Peyer's patch (tissue), 4 donors: ENCODE data around the gene HOXA11.

Source experiments
- CTCF ChIP-seq, 6 experiments: fragments of 450-650 bp in 4 of 6; fragments of 200-600 bp in 2 of 6; sonication (generic) in 1 of 6; IDR thresholded peaks; one replicate each; pipeline ENCODE4 v1.5.1; 2017 to 2019; ENCODE audit warnings: antibody characterized with exemption in 6 of 6, mild to moderate bottlenecking in 3 of 6, moderate library complexity in 1 of 6
- POLR2A ChIP-seq, 2 donors: fragments of 450-650 bp; IDR thresholded peaks; one replicate each; pipeline ENCODE4 v1.5.1; 2017; ENCODE audit warnings: antibody characterized with exemption in 2 of 2, mild to moderate bottlenecking in 2 of 2, moderate library complexity in 2 of 2

GRCh38 chr7:27185854-27186667, 1.0 kb upstream of the HOXA11 start:
- TF ChIP-seq POLR2A (IDR thresholded peaks at IDR 0.05) = no peak
- TF ChIP-seq CTCF (IDR thresholded peaks at IDR 0.05) = no peak
